ENCODE data around the gene CTIF.

GRCh38 chr18:48706731-48707130 is 167.9 kb downstream of the CTIF start:
- TF ChIP-seq POLR2A (IDR thresholded peaks at IDR 0.05) (no peak), CTCF (IDR thresholded peaks at IDR 0.05) (no peak), EP300 (IDR thresholded peaks at IDR 0.05; ENCODE audit: low read depth) (no peak)

Measured in transverse colon (tissue), 3 donors.